GM12874 (cell line): Measurements from ENCODE around the gene ATP11B.

ENCODE experiments used
- CTCF ChIP-seq: IDR thresholded peaks from 2 replicates; pipeline ENCODE4 v1.5.1; 2011; ENCODE audit warnings: low read depth, mild to moderate bottlenecking, control low read depth, low read length, moderate library complexity; ENCODE audit not compliant: insufficient read depth

Gene ATP11B

GRCh38 chr3:182795389-182795782 lies 2.1 kb downstream of the ATP11B start:
- TF ChIP-seq CTCF: no peak

DNA sequence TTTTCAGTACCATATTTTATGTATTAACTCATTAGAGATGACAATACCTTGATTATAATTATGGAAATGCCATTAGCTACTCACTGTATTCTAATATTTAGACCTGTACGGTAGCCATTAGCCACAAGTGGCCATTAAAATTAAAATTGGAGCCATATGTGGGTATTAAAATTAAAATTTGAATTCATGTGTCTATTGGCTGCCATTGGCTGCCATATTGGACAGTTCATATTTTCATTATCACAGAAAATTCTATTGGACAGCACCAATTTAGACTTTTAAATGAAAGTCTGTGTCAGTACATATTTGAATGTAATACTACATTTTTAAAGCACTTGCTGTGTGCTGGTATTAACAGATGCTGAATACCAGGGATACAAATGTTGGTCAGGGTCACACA lies 3.0 kb downstream of the ATP11B start:
- TF ChIP-seq CTCF: no peak

- TF ChIP-seq CTCF: no peak
Measured at GRCh38 chr3:182797876-182798275, 4.6 kb downstream of the ATP11B start.

DNA sequence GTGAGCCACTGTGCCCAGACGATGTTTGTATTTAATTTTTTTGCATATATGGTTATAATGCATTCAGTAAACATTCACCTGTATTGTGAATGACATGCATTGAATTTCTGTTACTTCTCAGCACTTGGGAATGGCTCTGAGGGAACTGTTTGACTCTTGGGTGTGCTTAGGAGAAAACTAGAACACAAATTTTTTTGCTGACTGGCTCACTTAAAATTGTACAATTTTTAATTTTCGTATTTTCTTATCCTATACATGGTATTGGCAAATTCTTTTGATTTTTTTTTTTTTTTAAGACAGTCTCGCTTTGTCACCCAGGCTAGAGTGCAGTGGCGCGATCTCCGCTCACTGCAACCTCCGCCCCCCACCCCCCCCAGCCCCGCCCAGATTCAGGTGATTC lies 7.2 kb downstream of the ATP11B start:
- no peak for TF ChIP-seq CTCF

DNA sequence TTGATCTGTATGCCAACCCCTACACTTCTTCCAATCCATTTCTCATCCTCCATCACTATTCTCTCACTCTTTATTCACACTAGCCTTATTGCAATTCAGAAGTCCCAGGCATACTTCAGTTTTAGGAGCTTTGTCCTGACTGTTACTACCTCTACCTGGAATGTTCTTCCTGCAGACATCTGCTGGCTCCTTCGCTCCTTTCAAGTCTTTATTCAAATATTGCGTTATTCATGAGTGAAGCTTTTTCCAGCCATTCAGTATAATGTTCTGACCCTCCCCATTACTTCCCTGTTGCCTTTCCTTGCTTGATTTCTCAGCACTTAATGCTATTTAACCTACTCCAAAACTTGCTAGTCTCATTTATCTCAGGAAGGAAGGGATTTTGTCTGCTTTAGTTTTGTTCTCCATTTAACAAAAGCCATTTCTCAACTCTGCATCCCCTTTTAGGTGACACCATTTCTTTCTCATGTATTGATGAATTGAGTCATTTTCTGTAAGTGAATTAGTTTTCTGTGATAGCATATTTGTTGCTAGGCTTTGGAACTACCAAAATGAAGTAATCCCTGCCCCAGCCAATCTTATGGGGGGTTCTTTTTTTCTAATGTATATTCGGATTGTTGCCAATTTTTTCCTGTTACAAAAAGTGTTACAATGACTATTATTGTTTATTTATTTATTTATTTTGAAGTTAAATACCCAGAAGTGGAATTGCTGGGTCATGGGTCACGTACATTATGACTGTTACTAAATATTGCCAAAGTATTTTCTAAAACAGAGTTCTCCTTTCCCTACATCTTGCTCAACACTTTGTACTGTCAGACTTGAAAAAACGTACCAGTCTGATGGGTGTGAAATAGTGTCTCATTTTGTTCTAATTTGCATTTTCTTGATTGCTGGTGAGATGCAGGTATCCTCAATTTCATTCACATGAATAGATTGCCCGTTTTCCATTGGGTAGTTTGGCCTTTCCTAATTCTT lies 9.4 kb downstream of the ATP11B start:
- TF ChIP-seq CTCF: no peak

- no peak for TF ChIP-seq CTCF
Measured at GRCh38 chr3:182803596-182803995, 10.3 kb downstream of the ATP11B start.

DNA sequence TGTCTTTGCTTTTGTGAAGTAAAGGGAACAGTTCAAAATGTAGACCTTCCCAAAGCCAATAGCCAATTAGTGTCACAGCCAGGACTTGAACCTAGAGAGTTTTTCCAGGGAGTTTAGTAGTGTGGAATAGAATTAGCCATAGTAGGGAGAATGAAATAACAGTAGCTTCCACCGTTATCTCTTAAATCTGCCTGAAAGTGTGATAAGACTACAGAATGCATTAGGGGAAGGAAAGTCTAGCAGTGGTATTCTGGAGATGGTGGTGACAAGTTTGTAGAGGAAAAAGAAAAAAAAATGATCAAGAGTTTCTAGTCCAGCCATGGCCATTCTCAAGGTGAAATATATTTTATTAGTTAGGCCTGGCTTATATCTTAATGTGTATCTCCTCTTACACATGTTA lies 13.8 kb downstream of the ATP11B start:
- TF ChIP-seq CTCF: no peak
